Muscle of leg (tissue), 11 donors: ENCODE data around the gene ADGRL4. TPM values are rescaled to one million over a fixed set of nuclear protein-coding genes. Genes with fewer than 3 reads are reported as not detected.

Experiments used
- DNase-seq: peaks from one replicate; pipeline ENCODE4 v3.0.0; 2013
- H3K27ac ChIP-seq: one replicate; pipeline ENCODE4 v1.5.1; 2013; ENCODE audit warnings: mild to moderate bottlenecking, low read length, control low read depth
- H3K27me3 ChIP-seq: one replicate; pipeline ENCODE4 v1.6.1; 2013; ENCODE audit warnings: low read length; ENCODE audit not compliant: control insufficient read depth, insufficient read depth
- H3K36me3 ChIP-seq: one replicate; pipeline ENCODE4 v1.6.1; 2013; ENCODE audit warnings: low read length; ENCODE audit not compliant: control insufficient read depth, insufficient read depth
- H3K4me1 ChIP-seq: one replicate; pipeline ENCODE4 v1.6.1; 2013; ENCODE audit warnings: low read length; ENCODE audit not compliant: control insufficient read depth, insufficient read depth
- H3K4me3 ChIP-seq: one replicate; pipeline ENCODE4 v1.5.1; 2013; ENCODE audit warnings: low read length, control low read depth
- H3K9me3 ChIP-seq: replicated peaks from 2 replicates; pipeline ENCODE4 v1.6.1; 2013; ENCODE audit warnings: low read depth, low read length; ENCODE audit not compliant: control insufficient read depth
- WGBS: methylation state at CpG from one replicate; pipeline ENCODE4 v1.1.5; 2013; ENCODE audit warnings: missing lambda C conversion rate; ENCODE audit not compliant: insufficient coverage; 5-methylcytosine and 5-hydroxymethylcytosine counted together
- polyA plus RNA-seq, 8 donors: library from polyadenylated mRNA; unstranded; fragments of 120-200 nt; gene quantifications; one replicate each; pipeline versions ENCODE4 v1.2.1 to v1.2.3, GENCODE V29; 2013; ENCODE audit warnings: inconsistent platforms in 1 of 8, low replicate concordance in 1 of 8; ENCODE audit not compliant: insufficient read length in 8 of 8, insufficient read depth in 1 of 8
- total RNA-seq: library from RNA; stranded (reverse); fragments of 120-200 nt; gene quantifications from one replicate; pipeline ENCODE4 v1.2.4, GENCODE V29; 2013

Gene ADGRL4
- total and polyA plus RNA-seq, 9 donors: 13.2 to 19.8 (median 15.3) TPM

GRCh38 chr1:78843546-78843945, 163.0 kb downstream of the ADGRL4 start:
- DNase-seq: no peak
- Histone ChIP-seq H3K27me3 (no peaks in the 10 kb centered on the region), H3K27ac (no peak overlapping the region), H3K4me1 (peaks cover 8% of the 10 kb centered on the region), H3K4me3 (no peak overlapping the region), H3K9me3 (no peaks in the 10 kb centered on the region), H3K36me3 (no peaks in the 10 kb centered on the region)
- 76% methylated on average over 3 of the region's 4 CpGs for WGBS

GRCh38 chr1:78843111-78843510, 163.4 kb downstream of the ADGRL4 start:
- H3K4me3 ChIP-seq: no peak overlapping the region
- peak; percentile 65 for DNase-seq
- no peak overlapping the region for H3K27ac ChIP-seq
- WGBS: no CpG with 5 or more reads among the region's 1 CpG
- no peaks in the 10 kb centered on the region for H3K9me3 ChIP-seq
- peaks cover 8% of the 10 kb centered on the region for H3K4me1 ChIP-seq
- H3K27me3 ChIP-seq: no peaks in the 10 kb centered on the region
- no peaks in the 10 kb centered on the region for H3K36me3 ChIP-seq

GRCh38 chr1:78840453-78841271, 165.9 kb downstream of the ADGRL4 start:
- no peak overlapping the region for H3K4me3 ChIP-seq
- no peaks in the 10 kb centered on the region for H3K36me3 ChIP-seq
- H3K27ac ChIP-seq: no peak overlapping the region
- DNase-seq: peak; percentile 81
- H3K9me3 ChIP-seq: no peaks in the 10 kb centered on the region
- peaks cover 8% of the 10 kb centered on the region for H3K4me1 ChIP-seq
- 23% methylated on average over 7 of the region's 8 CpGs for WGBS
- no peaks in the 10 kb centered on the region for H3K27me3 ChIP-seq
